ENCODE measurements around the gene N4BP2L1.

The N4BP2L1 gene

GRCh38 chr13:32427852-32428580 lies at the start of gene N4BP2L1:
Gene N4BP2L1 (minus strand): TSS chr13:32428130. CDS start chr13:32428082, 48 bp downstream.
- H3K36me3 Mint-ChIP-seq (ENCODE audit: low read depth), result peaks cover 27% of the 10 kb centered on the region
- DNase-seq, result peak; percentile 71
- peak within 1 kb of the TSS; percentile 88 for H3K4me3 Mint-ChIP-seq
- peaks cover 37% of the 10 kb centered on the region for H3K4me1 Mint-ChIP-seq
- TF ChIP-seq, protein P1, sequence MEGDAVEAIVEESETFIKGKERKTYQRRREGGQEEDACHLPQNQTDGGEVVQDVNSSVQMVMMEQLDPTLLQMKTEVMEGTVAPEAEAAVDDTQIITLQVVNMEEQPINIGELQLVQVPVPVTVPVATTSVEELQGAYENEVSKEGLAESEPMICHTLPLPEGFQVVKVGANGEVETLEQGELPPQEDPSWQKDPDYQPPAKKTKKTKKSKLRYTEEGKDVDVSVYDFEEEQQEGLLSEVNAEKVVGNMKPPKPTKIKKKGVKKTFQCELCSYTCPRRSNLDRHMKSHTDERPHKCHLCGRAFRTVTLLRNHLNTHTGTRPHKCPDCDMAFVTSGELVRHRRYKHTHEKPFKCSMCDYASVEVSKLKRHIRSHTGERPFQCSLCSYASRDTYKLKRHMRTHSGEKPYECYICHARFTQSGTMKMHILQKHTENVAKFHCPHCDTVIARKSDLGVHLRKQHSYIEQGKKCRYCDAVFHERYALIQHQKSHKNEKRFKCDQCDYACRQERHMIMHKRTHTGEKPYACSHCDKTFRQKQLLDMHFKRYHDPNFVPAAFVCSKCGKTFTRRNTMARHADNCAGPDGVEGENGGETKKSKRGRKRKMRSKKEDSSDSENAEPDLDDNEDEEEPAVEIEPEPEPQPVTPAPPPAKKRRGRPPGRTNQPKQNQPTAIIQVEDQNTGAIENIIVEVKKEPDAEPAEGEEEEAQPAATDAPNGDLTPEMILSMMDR (IDR thresholded peaks at IDR 0.05), result no peak
- no peaks in the 10 kb centered on the region for H3K9me3 Mint-ChIP-seq
- H3K27ac Mint-ChIP-seq, result no peak within 1 kb of the TSS
- peaks cover 21% of the 10 kb centered on the region for H3K27me3 Mint-ChIP-seq (ENCODE audit: low read depth, poor library complexity)

DNA sequence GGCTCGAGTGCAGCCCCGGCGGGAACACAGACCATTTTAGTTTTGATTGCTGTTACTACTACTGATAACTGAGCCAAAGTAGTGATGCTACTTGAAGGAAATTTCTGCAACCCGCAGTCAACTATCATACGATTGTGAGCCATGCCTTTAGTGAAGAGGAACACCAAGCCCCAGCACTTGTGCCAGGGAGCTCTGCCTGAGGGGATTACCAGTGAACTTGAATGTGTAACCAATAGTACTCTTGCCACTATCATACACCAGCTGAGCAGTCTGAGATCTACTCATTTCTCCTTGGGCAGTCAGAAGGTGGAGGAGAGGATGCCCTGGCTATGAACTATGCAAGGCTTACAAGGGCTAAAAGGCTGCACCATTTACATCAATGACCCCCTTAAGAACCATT lies 49.0 kb upstream of the N4BP2L1 start:
- TF ChIP-seq, protein P1 (IDR thresholded peaks at IDR 0.05), result no peak
- Mint-ChIP-seq H3K9me3 (no peaks in the 10 kb centered on the region), H3K4me1 (peaks cover 2% of the 10 kb centered on the region), H3K27me3 (ENCODE audit: low read depth, poor library complexity) (no peaks in the 10 kb centered on the region), H3K27ac (no peak overlapping the region), H3K4me3 (no peak overlapping the region), H3K36me3 (ENCODE audit: low read depth) (peaks cover 8% of the 10 kb centered on the region)
- DNase-seq, result no peak

- DNase-seq, result no peak
- Mint-ChIP-seq H3K36me3 (ENCODE audit: low read depth) (peaks cover 8% of the 10 kb centered on the region), H3K4me3 (no peak overlapping the region), H3K4me1 (peaks cover 9% of the 10 kb centered on the region), H3K9me3 (no peaks in the 10 kb centered on the region), H3K27ac (no peak overlapping the region), H3K27me3 (ENCODE audit: low read depth, poor library complexity) (no peaks in the 10 kb centered on the region)
- TF ChIP-seq, protein P1 (IDR thresholded peaks at IDR 0.05), result no peak
These were observed 48.2 kb upstream of the N4BP2L1 start for GRCh38 chr13:32476021-32476731.

DNA sequence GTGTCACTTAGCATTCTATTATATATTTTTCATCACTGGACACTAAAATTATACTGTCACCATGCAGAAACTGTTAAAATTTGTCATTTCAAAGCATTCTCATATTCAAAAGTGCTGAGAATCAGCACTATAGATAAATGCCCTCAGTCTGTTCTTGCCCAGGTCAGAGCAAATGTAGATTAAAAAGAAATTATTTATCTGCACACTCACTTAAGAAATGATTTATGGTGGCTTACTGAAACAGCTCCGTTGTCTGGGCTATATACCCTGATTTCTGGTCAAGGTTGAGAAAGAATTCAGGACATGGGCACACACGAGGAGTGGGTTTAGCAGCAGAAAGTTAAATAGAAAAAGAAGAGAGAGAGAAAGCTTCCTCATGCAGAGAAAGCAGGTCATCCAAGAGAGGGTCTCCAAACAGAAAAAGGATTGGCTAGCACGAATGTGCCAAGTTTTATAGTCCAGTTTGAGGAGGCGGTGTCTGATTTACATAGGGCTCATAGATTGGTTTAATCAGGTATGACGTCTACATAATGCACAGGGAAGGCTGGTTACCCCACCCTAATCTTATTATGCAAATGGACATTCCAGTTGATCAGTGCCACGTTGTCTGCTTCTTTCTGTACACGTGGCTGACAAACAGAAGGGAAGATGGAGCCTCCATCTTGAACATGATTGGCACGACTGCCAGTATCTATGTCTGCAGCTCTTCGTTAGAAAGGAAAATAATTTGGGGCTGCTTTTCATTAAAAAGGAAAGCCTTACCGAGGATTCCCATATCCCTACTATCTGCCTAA lies 47.3 kb upstream of the N4BP2L1 start:
- Mint-ChIP-seq H3K27ac (peak overlapping the region; percentile 5), H3K4me1 (peaks cover 10% of the 10 kb centered on the region), H3K27me3 (ENCODE audit: low read depth, poor library complexity) (no peaks in the 10 kb centered on the region), H3K36me3 (ENCODE audit: low read depth) (peaks cover 8% of the 10 kb centered on the region), H3K4me3 (no peak overlapping the region), H3K9me3 (no peaks in the 10 kb centered on the region)
- no peak for DNase-seq
- TF ChIP-seq, protein P1 (IDR thresholded peaks at IDR 0.05), result no peak

DNA sequence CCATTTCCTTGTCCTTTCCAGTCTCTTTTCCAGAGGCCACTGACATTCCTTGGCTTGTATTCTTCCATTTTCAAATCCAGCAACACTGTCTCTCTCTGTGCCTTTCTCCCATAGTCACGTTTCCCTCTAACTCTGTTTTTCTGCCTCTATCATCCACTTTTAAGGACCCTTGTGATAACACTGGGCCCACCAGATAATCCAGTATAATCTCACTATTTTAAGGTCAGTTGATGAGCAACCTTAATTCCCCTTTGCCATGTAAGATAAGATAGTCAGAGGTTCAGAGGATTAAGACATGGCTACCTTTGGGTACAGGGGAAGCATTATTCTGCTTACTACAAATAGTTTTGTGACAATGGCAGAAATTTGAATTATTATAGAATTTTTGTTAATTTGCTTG lies 45.7 kb upstream of the N4BP2L1 start:
- peaks cover 10% of the 10 kb centered on the region for H3K4me1 Mint-ChIP-seq
- no peak overlapping the region for H3K4me3 Mint-ChIP-seq
- H3K27me3 Mint-ChIP-seq (ENCODE audit: low read depth, poor library complexity), result no peaks in the 10 kb centered on the region
- peak overlapping the region; percentile 40 for H3K27ac Mint-ChIP-seq
- DNase-seq, result no peak
- H3K36me3 Mint-ChIP-seq (ENCODE audit: low read depth), result peaks cover 7% of the 10 kb centered on the region
- H3K9me3 Mint-ChIP-seq, result no peaks in the 10 kb centered on the region
- TF ChIP-seq, protein P1 (IDR thresholded peaks at IDR 0.05), result no peak
